ACC112 (cell line): ENCODE measurements around the gene LIMS1.

Experiments
- H2AFZ ChIP-seq: fragments of 200-600 bp; sonication (generic); one replicate; pipeline ENCODE4 v1.6.0; 2017; ENCODE audit warnings: antibody characterized with exemption, low read length; ENCODE audit not compliant: unreplicated experiment
- H3K27ac ChIP-seq: fragments of 200-600 bp; sonication (generic); 2 replicates; pipeline ENCODE4 v1.5.1; 2014; ENCODE audit warnings: low read depth, mild to moderate bottlenecking, antibody characterized with exemption, low read length, moderate library complexity
- H3K27me3 ChIP-seq: fragments of 200-600 bp; sonication (generic); 2 replicates; pipeline ENCODE4 v1.6.1; 2014; ENCODE audit warnings: mild to moderate bottlenecking, antibody characterized with exemption, low read length, moderate library complexity, mixed read lengths; ENCODE audit not compliant: insufficient read depth
- H3K36me3 ChIP-seq: fragments of 200-600 bp; sonication (generic); 2 replicates; pipeline ENCODE4 v1.6.1; 2016; ENCODE audit warnings: mild to moderate bottlenecking, antibody characterized with exemption, low read length, moderate library complexity, mixed read lengths; ENCODE audit not compliant: insufficient read depth
- H3K4me1 ChIP-seq: fragments of 200-600 bp; sonication (generic); one replicate; pipeline ENCODE4 v1.6.1; 2016; ENCODE audit warnings: low read length, mixed read lengths; ENCODE audit not compliant: insufficient read depth, unreplicated experiment, control insufficient read depth
- H3K4me3 ChIP-seq: fragments of 200-600 bp; sonication (generic); 2 replicates; pipeline ENCODE4 v1.5.1; 2014; ENCODE audit warnings: mild to moderate bottlenecking, low read depth, low read length
- H3K79me2 ChIP-seq: fragments of 200-600 bp; sonication (generic); one replicate; pipeline ENCODE4 v1.6.0; 2016; ENCODE audit warnings: low read length; ENCODE audit not compliant: control insufficient read depth, unreplicated experiment, insufficient read depth

The LIMS1 gene

DNA sequence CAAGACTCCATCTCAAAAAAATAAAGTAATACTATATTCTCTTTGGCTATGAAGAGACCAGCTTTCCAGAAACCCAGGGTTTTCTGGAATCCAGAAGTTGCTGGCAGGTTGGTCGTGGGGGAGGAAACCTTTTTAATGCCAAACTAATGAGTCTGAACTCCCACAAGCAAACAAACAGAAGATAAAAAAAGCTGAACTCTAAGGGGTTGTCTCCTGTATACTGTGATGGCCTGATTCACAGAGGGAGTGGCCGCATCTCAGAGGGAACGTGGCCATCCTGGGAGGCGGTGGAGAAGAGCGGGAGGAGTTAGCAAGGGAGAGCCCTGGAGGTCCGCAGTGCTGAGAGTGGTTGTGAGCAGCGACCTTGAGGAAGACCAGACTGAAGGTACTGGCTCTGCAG, 36.1 kb downstream of the LIMS1 start:
- Histone ChIP-seq H3K4me3 (no peak overlapping the region), H3K27ac (peak overlapping the region; percentile 15; the same call in 1 of the 2 replicates), H3K4me1 (peaks cover 47% of the 10 kb centered on the region), H3K36me3 (no peaks in the 10 kb centered on the region), H2AFZ (no peak overlapping the region), H3K79me2 (peaks cover 71% of the 10 kb centered on the region), H3K27me3 (no peaks in the 10 kb centered on the region)

DNA sequence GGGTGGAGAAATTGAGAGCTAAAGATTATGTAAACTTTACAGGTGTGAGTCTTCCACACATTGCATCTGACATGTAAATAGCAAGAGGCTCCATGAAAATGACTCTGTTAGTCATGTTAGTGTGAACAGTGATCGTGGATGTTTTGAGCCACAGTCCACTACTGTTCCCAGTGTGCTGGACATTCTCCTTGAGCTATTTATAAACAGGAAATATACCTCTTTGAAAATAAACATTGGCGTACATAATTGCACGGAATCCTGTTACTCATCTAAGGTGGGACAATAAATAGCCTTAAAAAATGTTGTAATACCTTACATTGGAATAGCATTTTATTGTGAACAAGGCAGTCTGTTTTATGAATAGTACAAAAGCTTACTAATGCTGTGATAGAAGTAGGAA, 37.0 kb downstream of the LIMS1 start:
- H2AFZ ChIP-seq: no peak overlapping the region
- peaks cover 68% of the 10 kb centered on the region for H3K79me2 ChIP-seq
- no peaks in the 10 kb centered on the region for H3K36me3 ChIP-seq
- peaks cover 55% of the 10 kb centered on the region for H3K4me1 ChIP-seq
- no peak overlapping the region for H3K27ac ChIP-seq
- H3K4me3 ChIP-seq: no peak overlapping the region
- no peaks in the 10 kb centered on the region for H3K27me3 ChIP-seq

DNA sequence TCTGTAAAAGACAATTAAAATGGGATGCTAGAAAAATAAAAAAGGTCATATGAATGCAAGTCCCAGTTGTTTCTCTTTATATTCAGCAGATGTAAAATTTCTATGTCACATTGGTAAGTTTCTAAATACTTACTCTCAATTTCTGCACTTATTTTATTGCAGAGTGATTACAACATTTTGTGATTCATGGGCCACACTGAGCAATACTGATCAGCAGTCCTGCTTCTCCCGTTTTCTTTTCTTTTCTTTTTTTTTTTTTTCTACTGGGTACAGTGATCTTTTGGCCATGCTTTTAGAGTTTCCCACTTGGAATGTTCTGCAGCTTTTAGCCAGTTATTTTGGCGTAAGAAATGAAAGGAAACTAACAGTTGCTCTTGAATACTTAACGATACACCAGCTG, 38.8 kb downstream of the LIMS1 start:
- no peaks in the 10 kb centered on the region for H3K27me3 ChIP-seq
- H3K27ac ChIP-seq: peak overlapping the region; percentile 54
- no peaks in the 10 kb centered on the region for H3K36me3 ChIP-seq
- peak overlapping the region; percentile 20 for H3K4me3 ChIP-seq
- peaks cover 69% of the 10 kb centered on the region for H3K79me2 ChIP-seq
- H2AFZ ChIP-seq: no peak overlapping the region
- peaks cover 63% of the 10 kb centered on the region for H3K4me1 ChIP-seq

DNA sequence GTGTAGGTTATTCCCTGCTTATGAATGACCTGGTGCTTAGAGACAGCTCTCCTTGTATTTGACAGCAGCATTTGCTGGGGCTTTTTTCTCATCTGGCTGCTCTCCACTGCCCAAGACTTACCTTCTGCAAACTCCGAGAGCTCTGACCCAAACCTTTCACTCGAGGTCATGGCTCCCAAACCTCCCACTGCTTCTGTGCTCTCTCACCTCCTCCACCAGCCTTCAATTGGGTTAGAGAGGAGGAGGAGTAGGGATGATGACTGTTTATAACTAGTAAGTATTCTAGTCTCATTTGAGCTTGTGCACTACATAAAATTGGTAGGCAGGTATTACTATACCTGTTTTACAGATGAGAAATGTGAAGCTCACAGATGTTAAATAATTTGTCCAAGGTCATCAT, 40.1 kb downstream of the LIMS1 start:
- no peak overlapping the region for H3K4me3 ChIP-seq
- no peaks in the 10 kb centered on the region for H3K36me3 ChIP-seq
- H2AFZ ChIP-seq: no peak overlapping the region
- no peaks in the 10 kb centered on the region for H3K27me3 ChIP-seq
- H3K27ac ChIP-seq: no peak overlapping the region
- peaks cover 57% of the 10 kb centered on the region for H3K79me2 ChIP-seq
- H3K4me1 ChIP-seq: peaks cover 69% of the 10 kb centered on the region

DNA sequence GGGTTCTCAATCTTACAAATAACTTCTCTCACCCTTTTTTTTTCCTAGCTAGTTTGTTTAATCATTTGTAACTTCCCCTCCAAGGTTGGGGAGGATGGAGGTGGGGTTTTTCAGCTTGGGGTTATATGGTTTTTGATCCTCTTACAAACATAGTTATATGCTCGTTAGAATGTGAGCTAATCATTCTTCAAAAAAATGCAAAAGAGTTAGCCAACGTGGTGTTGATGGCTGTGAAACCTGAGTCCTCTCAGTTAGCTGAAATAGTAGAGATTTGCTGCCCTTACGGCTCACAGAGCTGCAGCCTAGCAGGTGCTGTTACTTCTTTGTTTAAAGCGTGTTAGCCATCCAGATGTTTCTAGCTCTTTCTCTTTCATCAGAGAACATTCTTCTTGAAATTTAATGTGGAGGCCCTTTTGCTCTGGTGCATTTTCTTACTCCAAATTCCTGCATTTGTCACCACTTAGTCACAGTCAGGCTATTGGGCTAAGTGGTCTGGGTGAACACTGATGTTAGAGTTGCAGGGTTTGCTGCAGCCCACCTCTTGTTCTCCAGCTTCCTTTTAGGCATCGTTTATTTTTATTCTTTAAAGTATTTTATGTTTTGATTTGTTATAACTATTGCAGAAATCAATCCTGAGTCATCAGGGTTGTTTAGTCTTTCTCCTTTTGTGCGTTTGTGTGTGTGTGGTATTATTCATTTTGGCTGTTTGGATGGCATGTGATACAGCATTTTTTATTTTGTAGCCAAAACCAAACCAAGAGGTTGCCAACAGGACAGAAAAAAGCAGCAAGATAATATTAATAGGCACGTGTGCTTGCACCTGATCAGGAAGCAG, 41.1 kb downstream of the LIMS1 start:
- Histone ChIP-seq H3K79me2 (peaks cover 65% of the 10 kb centered on the region), H3K36me3 (no peaks in the 10 kb centered on the region), H3K4me1 (peaks cover 78% of the 10 kb centered on the region), H3K4me3 (0 out of 2 replicates have a peak overlapping the region, but pooled peaks have one; percentile 17), H2AFZ (no peak overlapping the region), H3K27me3 (no peaks in the 10 kb centered on the region), H3K27ac (peak overlapping the region; percentile 70)

DNA sequence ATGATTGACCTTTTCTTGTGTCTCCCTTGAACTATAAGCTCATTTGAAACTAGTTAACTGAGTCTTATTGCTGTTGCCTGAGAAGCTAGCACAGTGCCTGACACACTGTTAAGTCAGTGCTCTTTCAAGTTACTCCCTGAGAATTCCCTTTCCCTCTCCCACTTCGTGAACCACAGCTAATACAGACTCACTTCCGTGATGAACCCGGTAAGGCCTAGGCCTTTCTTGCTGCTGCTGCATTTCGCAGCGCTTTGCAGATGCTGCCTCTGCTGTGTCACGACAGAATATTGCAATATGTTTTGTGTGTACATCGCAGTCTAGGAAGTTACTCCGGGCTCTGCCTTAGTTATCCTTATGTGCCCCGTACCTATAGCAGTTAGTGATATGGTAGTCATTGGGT, 42.8 kb downstream of the LIMS1 start:
- Histone ChIP-seq H3K4me1 (peaks cover 72% of the 10 kb centered on the region), H3K4me3 (no peak overlapping the region), H3K27ac (no peak overlapping the region), H3K36me3 (no peaks in the 10 kb centered on the region), H3K79me2 (peaks cover 59% of the 10 kb centered on the region), H2AFZ (no peak overlapping the region), H3K27me3 (no peaks in the 10 kb centered on the region)

DNA sequence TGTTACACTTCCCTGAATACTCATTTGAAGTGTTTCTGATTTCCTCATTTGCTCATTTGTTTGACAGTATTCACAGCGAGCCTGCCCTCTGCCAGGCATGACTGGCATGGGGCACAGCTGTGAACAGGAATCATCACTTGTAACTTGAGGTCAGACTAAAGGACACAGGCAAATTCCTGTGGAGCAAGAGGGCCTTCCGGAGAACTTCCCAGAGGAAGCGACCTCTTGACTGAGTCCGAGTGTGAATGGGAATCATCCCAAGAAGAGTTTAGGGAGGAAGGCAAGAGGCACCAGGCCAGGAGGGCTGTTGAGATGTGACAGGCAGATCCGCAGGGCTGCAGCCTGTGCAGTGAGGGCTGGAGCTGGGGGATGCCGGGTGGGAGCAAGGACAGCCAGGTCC, 45.4 kb downstream of the LIMS1 start:
- no peak overlapping the region for H3K4me3 ChIP-seq
- H3K79me2 ChIP-seq: peaks cover 50% of the 10 kb centered on the region
- no peak overlapping the region for H2AFZ ChIP-seq
- no peaks in the 10 kb centered on the region for H3K36me3 ChIP-seq
- H3K27me3 ChIP-seq: no peaks in the 10 kb centered on the region
- H3K27ac ChIP-seq: peak overlapping the region; percentile 7; the same call in 1 of the 2 replicates
- peaks cover 58% of the 10 kb centered on the region for H3K4me1 ChIP-seq

DNA sequence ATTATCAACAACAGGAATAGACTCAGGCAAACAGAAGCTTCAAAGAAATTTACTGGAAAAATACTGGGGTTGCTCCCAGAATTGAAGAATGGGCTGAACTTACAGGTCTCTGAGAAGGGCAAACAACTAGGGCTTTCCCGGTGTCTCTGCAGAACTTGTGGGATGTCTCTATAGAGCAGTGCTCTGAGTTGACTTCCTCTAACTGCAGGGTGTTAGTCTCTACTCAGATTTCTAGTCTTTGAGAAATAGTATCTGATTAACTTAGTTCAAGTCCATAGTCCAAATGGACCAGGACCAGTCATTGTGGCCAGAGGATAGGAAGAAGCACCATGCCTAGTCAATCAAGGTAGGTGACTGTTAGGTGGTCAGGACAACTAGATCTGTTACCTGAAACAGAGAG, 45.8 kb downstream of the LIMS1 start:
- H3K36me3 ChIP-seq: no peaks in the 10 kb centered on the region
- no peak overlapping the region for H2AFZ ChIP-seq
- H3K4me1 ChIP-seq: peaks cover 54% of the 10 kb centered on the region
- peak overlapping the region; percentile 7; the same call in 1 of the 2 replicates for H3K27ac ChIP-seq
- H3K79me2 ChIP-seq: peaks cover 49% of the 10 kb centered on the region
- no peak overlapping the region for H3K4me3 ChIP-seq
- H3K27me3 ChIP-seq: no peaks in the 10 kb centered on the region

DNA sequence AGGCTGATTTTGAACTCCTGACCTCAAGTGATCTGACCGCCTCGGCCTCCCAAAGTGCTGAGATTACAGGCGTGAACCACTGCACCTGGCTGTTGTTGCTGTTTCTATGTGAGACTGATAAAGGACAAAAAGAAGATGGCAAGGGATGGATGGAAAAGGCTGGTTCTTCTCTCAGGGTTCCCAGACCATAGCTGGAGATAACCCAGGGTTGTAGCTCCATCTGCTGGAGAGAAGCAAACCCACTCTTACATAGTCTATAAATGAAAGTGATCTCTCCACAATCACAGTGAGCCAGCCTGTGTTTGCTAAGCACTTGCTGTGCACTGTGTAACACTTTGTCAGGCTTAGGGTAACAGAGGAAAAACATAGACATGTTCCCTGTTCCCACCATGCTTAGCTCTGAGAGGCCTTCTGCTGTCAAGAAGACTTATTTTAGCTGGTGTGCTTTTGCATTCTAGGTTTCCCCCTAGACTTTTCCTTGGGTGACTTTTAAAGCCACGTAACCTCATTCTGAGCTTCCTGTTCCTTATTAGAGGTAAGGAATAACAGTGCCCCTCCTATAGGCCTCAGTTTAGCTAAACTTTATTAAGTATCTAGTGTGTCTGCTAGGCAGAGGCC, 49.7 kb downstream of the LIMS1 start:
- no peak overlapping the region for H2AFZ ChIP-seq
- H3K27ac ChIP-seq: 0 out of 2 replicates have a peak overlapping the region, but pooled peaks have one; percentile 11
- no peaks in the 10 kb centered on the region for H3K27me3 ChIP-seq
- H3K4me1 ChIP-seq: peaks cover 70% of the 10 kb centered on the region
- H3K79me2 ChIP-seq: peaks cover 54% of the 10 kb centered on the region
- no peaks in the 10 kb centered on the region for H3K36me3 ChIP-seq
- no peak overlapping the region for H3K4me3 ChIP-seq

DNA sequence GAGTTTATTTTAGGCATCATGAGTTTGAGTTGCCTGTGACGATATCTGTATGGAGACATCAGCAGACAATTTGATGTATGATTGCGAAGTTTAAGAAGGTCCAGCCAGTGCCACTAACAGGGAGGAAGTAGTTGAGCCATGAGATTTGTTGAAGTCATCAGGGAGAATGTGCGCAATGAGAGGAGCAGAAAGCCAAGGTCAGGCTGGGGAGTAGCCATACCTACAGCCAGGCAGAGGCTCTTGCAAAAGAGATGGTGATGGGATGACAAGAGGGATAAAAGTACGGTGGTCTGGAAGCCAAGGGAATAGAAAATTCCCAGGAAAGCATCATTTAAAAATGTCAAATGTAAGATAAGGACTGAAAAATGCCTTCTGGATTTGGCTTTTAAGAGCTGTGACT, 51.2 kb downstream of the LIMS1 start:
- peaks cover 57% of the 10 kb centered on the region for H3K79me2 ChIP-seq
- H3K27ac ChIP-seq: peak overlapping the region; percentile 81
- no peak overlapping the region for H2AFZ ChIP-seq
- peaks cover 67% of the 10 kb centered on the region for H3K4me1 ChIP-seq
- H3K36me3 ChIP-seq: no peaks in the 10 kb centered on the region
- H3K27me3 ChIP-seq: no peaks in the 10 kb centered on the region
- H3K4me3 ChIP-seq: no peak overlapping the region

DNA sequence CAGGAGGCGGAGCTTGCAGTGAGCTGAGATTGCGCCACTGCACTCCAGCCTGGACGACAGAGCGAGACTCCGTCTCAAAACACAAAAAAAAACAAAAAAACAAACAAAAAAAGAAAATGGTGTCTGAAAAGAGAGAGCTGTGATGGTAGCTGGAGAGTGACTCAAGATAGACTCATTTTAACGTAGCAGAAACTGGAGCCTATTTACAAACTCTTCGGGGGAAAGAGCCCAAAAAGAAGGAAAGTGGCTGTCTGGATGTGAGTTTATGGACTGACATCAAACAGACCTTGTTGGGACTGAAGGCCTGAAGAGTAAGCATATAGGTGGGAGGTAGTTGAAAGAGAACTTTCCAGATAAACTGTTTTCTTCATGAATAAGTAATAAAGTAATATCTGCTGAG, 51.8 kb downstream of the LIMS1 start:
- no peak overlapping the region for H3K4me3 ChIP-seq
- H3K79me2 ChIP-seq: peaks cover 59% of the 10 kb centered on the region
- peak overlapping the region; percentile 81 for H3K27ac ChIP-seq

More for the DNA sequence above, 51.8 kb downstream of the LIMS1 start:
- H2AFZ ChIP-seq: no peak overlapping the region
- no peaks in the 10 kb centered on the region for H3K27me3 ChIP-seq
- no peaks in the 10 kb centered on the region for H3K36me3 ChIP-seq
- H3K4me1 ChIP-seq: peaks cover 60% of the 10 kb centered on the region
